Measurements from ENCODE around the gene TARP.

- TF ChIP-seq, protein P1, sequence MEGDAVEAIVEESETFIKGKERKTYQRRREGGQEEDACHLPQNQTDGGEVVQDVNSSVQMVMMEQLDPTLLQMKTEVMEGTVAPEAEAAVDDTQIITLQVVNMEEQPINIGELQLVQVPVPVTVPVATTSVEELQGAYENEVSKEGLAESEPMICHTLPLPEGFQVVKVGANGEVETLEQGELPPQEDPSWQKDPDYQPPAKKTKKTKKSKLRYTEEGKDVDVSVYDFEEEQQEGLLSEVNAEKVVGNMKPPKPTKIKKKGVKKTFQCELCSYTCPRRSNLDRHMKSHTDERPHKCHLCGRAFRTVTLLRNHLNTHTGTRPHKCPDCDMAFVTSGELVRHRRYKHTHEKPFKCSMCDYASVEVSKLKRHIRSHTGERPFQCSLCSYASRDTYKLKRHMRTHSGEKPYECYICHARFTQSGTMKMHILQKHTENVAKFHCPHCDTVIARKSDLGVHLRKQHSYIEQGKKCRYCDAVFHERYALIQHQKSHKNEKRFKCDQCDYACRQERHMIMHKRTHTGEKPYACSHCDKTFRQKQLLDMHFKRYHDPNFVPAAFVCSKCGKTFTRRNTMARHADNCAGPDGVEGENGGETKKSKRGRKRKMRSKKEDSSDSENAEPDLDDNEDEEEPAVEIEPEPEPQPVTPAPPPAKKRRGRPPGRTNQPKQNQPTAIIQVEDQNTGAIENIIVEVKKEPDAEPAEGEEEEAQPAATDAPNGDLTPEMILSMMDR (IDR thresholded peaks at IDR 0.05 in 2 of 3, conservative IDR thresholded peaks at IDR 0.05 in 1 of 3; ENCODE audit: borderline replicate concordance in 1 of 3, insufficient read depth in 1 of 3, low read depth in 2 of 3, low read length in 2 of 3) = no peak
- TF ChIP-seq RAD21 (IDR thresholded peaks at IDR 0.05; ENCODE audit: low read depth) = no peak
- no peak for TF ChIP-seq ZBTB33 (IDR thresholded peaks at IDR 0.05; ENCODE audit: extremely low read depth, insufficient replicate concordance, low read length)
- no peak for TF ChIP-seq MAX (IDR thresholded peaks at IDR 0.05)
- TF ChIP-seq POLR2A (IDR thresholded peaks at IDR 0.05; ENCODE audit: borderline replicate concordance, extremely low read depth, insufficient read depth, insufficient read length) = no peak
- no peak for TF ChIP-seq SP1 (IDR thresholded peaks at IDR 0.05; ENCODE audit: low read depth)
- no peak for TF ChIP-seq EZH2phosphoT487 (IDR thresholded peaks at IDR 0.05; ENCODE audit: borderline replicate concordance)
- no peak for TF ChIP-seq REST (IDR thresholded peaks at IDR 0.05; ENCODE audit: low read depth)
- no peak for TF ChIP-seq EGR1 (IDR thresholded peaks at IDR 0.05; ENCODE audit: low read depth)
- no peak for TF ChIP-seq YY1 (IDR thresholded peaks at IDR 0.05; ENCODE audit: extremely low read depth, insufficient replicate concordance, low read depth, low read length)
- no peak for TF ChIP-seq TCF7L2 (IDR thresholded peaks at IDR 0.05; ENCODE audit: borderline replicate concordance, extremely low read depth, insufficient read depth, insufficient read length)
Measured at GRCh38 chr7:38300175-38300574, 26.7 kb upstream of the TARP start.
